ENCODE measurements around the gene PPP1R9A.

GRCh38 chr7:95238252-95238943, 331.0 kb downstream of the PPP1R9A start:
- TF ChIP-seq CTCF (IDR thresholded peaks at IDR 0.05) (no peak), POLR2A (IDR thresholded peaks at IDR 0.05) (no peak)

Data from Peyer's patch (tissue), 4 donors.